M059J (cell line): ENCODE measurements around the gene COL13A1. TPM values are rescaled to one million over a fixed set of nuclear protein-coding genes. Genes with fewer than 3 reads are reported as not detected.

Experiments used
- DNase-seq: peaks from one replicate; pipeline ENCODE4 v3.0.0-alpha.2; 2012; ENCODE audit warnings: low read depth
- total RNA-seq: library from RNA; depleted of rRNA; stranded (reverse); fragments of >200 nt; shearing (Covaris generic); gene quantifications from 2 replicates; pipeline ENCODE4 v1.2.3, GENCODE V29; 2014

COL13A1 gene
- total RNA-seq, 1 experiment from 2014 or later, result 15.6 TPM

GRCh38 chr10:69944761-69945160 is 143.1 kb downstream of the COL13A1 start:
- DNase-seq, result no peak

GRCh38 chr10:69948261-69948660 is 146.6 kb downstream of the COL13A1 start:
- DNase-seq, result no peak

GRCh38 chr10:69949770-69950169 is 148.1 kb downstream of the COL13A1 start:
- no peak for DNase-seq

GRCh38 chr10:69951658-69952057 is 150.0 kb downstream of the COL13A1 start:
- DNase-seq, result no peak

- DNase-seq, result no peak
Observed at GRCh38 chr10:69952069-69952800, 150.5 kb downstream of the COL13A1 start.

GRCh38 chr10:69952821-69953221 is 151.1 kb downstream of the COL13A1 start:
- DNase-seq, result no peak

GRCh38 chr10:69953851-69954250 is 152.1 kb downstream of the COL13A1 start:
- no peak for DNase-seq

GRCh38 chr10:69955211-69955805 is 153.6 kb downstream of the COL13A1 start:
- no peak for DNase-seq

GRCh38 chr10:69955897-69956740 is 154.4 kb downstream of the COL13A1 start:
- DNase-seq, result no peak

- DNase-seq, result no peak
Observed at GRCh38 chr10:69956741-69957230, 155.1 kb downstream of the COL13A1 start.

- DNase-seq, result no peak
Observed at GRCh38 chr10:69957241-69957885, 155.7 kb downstream of the COL13A1 start.

- DNase-seq, result peak; percentile 59
Observed at GRCh38 chr10:69957886-69958555, 156.3 kb downstream of the COL13A1 start.

GRCh38 chr10:69958556-69958902 is 156.8 kb downstream of the COL13A1 start:
- DNase-seq, result no peak

GRCh38 chr10:69959911-69960310 is 158.2 kb downstream of the COL13A1 start:
- no peak for DNase-seq

GRCh38 chr10:69960606-69960987 is 158.9 kb downstream of the COL13A1 start:
- DNase-seq, result no peak

GRCh38 chr10:69960988-69961880 is 159.5 kb downstream of the COL13A1 start:
- peak; percentile 15 for DNase-seq

- no peak for DNase-seq
Observed at GRCh38 chr10:69961881-69962745, 160.4 kb downstream of the COL13A1 start.

GRCh38 chr10:69962746-69963135 is 161.0 kb downstream of the COL13A1 start:
- DNase-seq, result no peak

GRCh38 chr10:69963178-69963834 is 161.6 kb downstream of the COL13A1 start:
- DNase-seq, result no peak
